ENCODE measurements around the gene RNF180. TPM values are rescaled to one million over a fixed set of nuclear protein-coding genes. Genes with fewer than 3 reads are reported as not detected.

RNF180 gene
- total and polyA plus RNA-seq, 2 of the 13 experiments (the other 11 are each of a cell fraction or from before 2014, with no cell fraction given) = 0.20 TPM; not detected in 1

DNA sequence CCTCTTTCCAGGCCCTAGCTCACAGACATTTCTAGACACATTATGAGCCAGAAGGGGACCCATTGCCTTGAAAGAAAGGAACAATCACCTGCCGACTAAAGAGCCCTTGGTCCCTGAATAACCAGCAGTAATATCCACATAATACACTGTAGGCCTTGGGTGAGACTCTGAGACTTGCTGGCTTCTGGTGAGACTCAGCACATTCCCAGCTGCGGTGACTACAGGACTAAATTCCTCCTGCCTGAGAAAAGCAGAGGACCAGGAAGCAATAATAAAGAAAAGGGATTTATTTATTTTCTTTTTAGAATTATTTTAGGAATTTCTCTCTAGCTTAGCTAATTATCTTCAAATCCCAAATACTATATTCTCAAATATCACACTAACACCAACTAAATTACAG, 252.4 kb downstream of the RNF180 start:
- BruUV-seq (replicated peaks) = no TSS peak
- Histone ChIP-seq H3K27ac (ENCODE audit: extremely low read length, insufficient read depth, low read length) (no peak overlapping the region), H3K9ac (ENCODE audit: insufficient read depth, low read depth, low read length) (no peak overlapping the region), H3K27me3 (ENCODE audit: control insufficient read depth in 1 of 2, insufficient read depth in 2 of 2, low read length in 2 of 2) (no peaks in the 10 kb centered on the region), H3K9me3 (ENCODE audit: low read length) (no peaks in the 10 kb centered on the region), H4K20me1 (ENCODE audit: insufficient read depth, low read length) (no peaks in the 10 kb centered on the region), H3K36me3 (replicated peaks in 1 of 2; ENCODE audit: control insufficient read depth in 1 of 2, insufficient read depth in 2 of 2, low read length in 2 of 2) (no peaks in the 10 kb centered on the region), H3K4me3 (replicated peaks in 1 of 3; ENCODE audit: insufficient read depth in 1 of 3, low read depth in 2 of 3, low read length in 3 of 3) (no peak overlapping the region), H2AFZ (ENCODE audit: low read length) (no peak overlapping the region), H3K79me2 (ENCODE audit: insufficient read depth, low read length) (no peaks in the 10 kb centered on the region), H3K4me2 (ENCODE audit: low read depth, low read length) (no peak overlapping the region), H3K4me1 (ENCODE audit: insufficient read depth, low read length) (no peaks in the 10 kb centered on the region)
- WGBS (ENCODE audit: low lambda C conversion rate) = 0% methylated on average over 2 of the region's 2 CpGs
- in situ Hi-C loops (cut with HindIII; ENCODE audit: extremely low pct_ligation_motif_present, low pct_unique_long_range_greater_than_20kb) (no loop called here), intact Hi-C loops (cut with micrococcal nuclease; ENCODE audit: unreplicated experiment) (no loop called here)
- TF ChIP-seq, protein P1, sequence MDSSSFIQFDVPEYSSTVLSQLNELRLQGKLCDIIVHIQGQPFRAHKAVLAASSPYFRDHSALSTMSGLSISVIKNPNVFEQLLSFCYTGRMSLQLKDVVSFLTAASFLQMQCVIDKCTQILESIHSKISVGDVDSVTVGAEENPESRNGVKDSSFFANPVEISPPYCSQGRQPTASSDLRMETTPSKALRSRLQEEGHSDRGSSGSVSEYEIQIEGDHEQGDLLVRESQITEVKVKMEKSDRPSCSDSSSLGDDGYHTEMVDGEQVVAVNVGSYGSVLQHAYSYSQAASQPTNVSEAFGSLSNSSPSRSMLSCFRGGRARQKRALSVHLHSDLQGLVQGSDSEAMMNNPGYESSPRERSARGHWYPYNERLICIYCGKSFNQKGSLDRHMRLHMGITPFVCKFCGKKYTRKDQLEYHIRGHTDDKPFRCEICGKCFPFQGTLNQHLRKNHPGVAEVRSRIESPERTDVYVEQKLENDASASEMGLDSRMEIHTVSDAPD (CRISPR knock-in tag; IDR thresholded peaks at IDR 0.05) = no peak
- TF ChIP-seq RNF2 (conservative IDR thresholded peaks at IDR 0.05; ENCODE audit: low read depth) (no peak), JUN (CRISPR knock-in tag; IDR thresholded peaks at IDR 0.05) (no peak), ZNF501 (CRISPR knock-in tag; IDR thresholded peaks at IDR 0.05) (no peak), NFKB2 (CRISPR knock-in tag; IDR thresholded peaks at IDR 0.05; ENCODE audit: borderline replicate concordance) (no peak), GLI4 (CRISPR knock-in tag; IDR thresholded peaks at IDR 0.05; ENCODE audit: borderline replicate concordance) (no peak), ZNF282 (IDR thresholded peaks at IDR 0.05; ENCODE audit: partially characterized antibody) (no peak), ZNF777 (CRISPR knock-in tag; IDR thresholded peaks at IDR 0.05) (no peak), ZNF234 (CRISPR knock-in tag; conservative IDR thresholded peaks at IDR 0.05) (no peak), SSRP1 (CRISPR knock-in tag; IDR thresholded peaks at IDR 0.05) (no peak), MED13 (CRISPR knock-in tag; IDR thresholded peaks at IDR 0.05) (no peak)
- TF ChIP-seq, protein P2, sequence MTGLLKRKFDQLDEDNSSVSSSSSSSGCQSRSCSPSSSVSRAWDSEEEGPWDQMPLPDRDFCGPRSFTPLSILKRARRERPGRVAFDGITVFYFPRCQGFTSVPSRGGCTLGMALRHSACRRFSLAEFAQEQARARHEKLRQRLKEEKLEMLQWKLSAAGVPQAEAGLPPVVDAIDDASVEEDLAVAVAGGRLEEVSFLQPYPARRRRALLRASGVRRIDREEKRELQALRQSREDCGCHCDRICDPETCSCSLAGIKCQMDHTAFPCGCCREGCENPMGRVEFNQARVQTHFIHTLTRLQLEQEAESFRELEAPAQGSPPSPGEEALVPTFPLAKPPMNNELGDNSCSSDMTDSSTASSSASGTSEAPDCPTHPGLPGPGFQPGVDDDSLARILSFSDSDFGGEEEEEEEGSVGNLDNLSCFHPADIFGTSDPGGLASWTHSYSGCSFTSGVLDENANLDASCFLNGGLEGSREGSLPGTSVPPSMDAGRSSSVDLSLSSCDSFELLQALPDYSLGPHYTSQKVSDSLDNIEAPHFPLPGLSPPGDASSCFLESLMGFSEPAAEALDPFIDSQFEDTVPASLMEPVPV (CRISPR knock-in tag; IDR thresholded peaks at IDR 0.05) = no peak
- TF ChIP-seq, protein P3, sequence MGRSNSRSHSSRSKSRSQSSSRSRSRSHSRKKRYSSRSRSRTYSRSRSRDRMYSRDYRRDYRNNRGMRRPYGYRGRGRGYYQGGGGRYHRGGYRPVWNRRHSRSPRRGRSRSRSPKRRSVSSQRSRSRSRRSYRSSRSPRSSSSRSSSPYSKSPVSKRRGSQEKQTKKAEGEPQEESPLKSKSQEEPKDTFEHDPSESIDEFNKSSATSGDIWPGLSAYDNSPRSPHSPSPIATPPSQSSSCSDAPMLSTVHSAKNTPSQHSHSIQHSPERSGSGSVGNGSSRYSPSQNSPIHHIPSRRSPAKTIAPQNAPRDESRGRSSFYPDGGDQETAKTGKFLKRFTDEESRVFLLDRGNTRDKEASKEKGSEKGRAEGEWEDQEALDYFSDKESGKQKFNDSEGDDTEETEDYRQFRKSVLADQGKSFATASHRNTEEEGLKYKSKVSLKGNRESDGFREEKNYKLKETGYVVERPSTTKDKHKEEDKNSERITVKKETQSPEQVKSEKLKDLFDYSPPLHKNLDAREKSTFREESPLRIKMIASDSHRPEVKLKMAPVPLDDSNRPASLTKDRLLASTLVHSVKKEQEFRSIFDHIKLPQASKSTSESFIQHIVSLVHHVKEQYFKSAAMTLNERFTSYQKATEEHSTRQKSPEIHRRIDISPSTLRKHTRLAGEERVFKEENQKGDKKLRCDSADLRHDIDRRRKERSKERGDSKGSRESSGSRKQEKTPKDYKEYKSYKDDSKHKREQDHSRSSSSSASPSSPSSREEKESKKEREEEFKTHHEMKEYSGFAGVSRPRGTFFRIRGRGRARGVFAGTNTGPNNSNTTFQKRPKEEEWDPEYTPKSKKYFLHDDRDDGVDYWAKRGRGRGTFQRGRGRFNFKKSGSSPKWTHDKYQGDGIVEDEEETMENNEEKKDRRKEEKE (IDR thresholded peaks at IDR 0.05) = no peak
- TF ChIP-seq, protein P4, sequence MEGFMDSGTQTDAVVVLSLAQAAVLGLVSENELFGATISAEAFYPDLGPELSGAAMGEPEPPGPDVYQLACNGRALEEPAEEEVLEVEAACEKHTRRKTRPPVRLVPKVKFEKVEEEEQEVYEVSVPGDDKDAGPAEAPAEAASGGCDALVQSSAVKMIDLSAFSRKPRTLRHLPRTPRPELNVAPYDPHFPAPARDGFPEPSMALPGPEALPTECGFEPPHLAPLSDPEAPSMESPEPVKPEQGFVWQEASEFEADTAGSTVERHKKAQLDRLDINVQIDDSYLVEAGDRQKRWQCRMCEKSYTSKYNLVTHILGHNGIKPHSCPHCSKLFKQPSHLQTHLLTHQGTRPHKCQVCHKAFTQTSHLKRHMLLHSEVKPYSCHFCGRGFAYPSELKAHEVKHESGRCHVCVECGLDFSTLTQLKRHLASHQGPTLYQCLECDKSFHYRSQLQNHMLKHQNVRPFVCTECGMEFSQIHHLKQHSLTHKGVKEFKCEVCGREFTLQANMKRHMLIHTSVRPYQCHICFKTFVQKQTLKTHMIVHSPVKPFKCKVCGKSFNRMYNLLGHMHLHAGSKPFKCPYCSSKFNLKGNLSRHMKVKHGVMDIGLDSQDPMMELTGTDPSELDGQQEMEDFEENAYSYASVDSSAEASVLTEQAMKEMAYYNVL (CRISPR knock-in tag; IDR thresholded peaks at IDR 0.05; ENCODE audit: borderline replicate concordance) = no peak
- DNase-seq (ENCODE audit: low spot score) = no peak
- ChIA-PET CTCF (ENCODE audit: low intra/inter-chr PET ratio, low total read pairs) (no interaction called here), POLR2A (no interaction called here)
- ATAC-seq = no peak
- FAIRE-seq = no peak

Measured in HepG2 (cell line).